ENCODE measurements around the gene IGFL2. TPM values are rescaled to one million over a fixed set of nuclear protein-coding genes. Genes with fewer than 3 reads are reported as not detected.
"Not testable (repeated sequence)": the region's sequence is repeated elsewhere in the genome, so short reads cannot be mapped to it uniquely, and the experiment has no call there.

The IGFL2 gene
- total RNA-seq, 1 donor from 2014 or later = not detected

GRCh38 chr19:46141421-46141820 is 6.6 kb upstream of the IGFL2 start:
- DNase-seq (ENCODE audit: low read depth) = no peak

DNA sequence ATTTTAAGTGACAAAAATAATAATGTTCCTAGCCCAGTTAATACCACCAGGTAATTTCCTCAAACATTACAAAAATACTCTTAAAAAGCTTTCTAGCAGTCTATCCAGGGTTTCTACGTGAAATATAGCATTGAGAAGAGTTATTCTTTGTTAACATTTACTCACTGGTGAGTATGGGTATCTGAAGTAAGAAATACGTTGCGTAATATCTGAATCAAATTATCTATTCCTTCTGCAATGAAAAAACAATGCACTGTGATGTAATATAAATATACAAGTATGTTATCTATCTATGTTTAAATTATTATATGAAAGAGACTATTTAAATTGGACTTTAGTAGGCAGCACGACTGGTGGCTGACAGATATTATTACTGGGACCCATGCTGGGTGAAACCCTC is 5.7 kb upstream of the IGFL2 start:
- no peak for DNase-seq (ENCODE audit: low read depth)

GRCh38 chr19:46144756-46145155 is 3.3 kb upstream of the IGFL2 start:
- no peak for DNase-seq (ENCODE audit: low read depth)

DNA sequence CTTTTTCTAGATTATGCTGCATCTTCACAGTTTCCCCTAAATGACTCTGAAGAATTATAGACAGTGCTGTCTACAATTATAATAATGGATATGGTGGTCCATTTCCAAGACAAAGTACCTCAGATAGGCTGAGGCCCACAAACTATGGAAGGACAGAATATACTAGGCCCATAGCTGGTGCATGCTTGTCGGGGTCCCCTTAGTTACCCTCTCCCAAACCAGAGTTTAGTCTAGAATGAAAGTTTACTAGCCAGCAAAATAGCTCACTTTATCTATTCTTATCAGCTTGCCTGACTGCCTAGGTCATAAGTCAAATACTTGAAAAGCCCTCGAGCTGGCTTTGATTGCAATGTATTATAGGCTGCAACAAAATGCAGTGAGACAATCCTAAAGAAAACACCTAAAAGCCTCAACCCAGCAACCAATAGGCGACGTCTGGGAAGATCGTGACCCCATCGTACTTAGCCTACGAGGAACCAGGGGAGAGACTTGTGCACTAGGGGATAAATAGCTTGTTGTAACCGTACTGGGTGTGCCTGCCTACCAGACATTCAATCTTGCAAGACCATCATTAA is 785 bp upstream of the IGFL2 start:
- DNase-seq (ENCODE audit: low read depth) = no peak

- DNase-seq (ENCODE audit: low read depth) = no peak
Observed at GRCh38 chr19:46150606-46151005, 2.6 kb downstream of the IGFL2 start.

DNA sequence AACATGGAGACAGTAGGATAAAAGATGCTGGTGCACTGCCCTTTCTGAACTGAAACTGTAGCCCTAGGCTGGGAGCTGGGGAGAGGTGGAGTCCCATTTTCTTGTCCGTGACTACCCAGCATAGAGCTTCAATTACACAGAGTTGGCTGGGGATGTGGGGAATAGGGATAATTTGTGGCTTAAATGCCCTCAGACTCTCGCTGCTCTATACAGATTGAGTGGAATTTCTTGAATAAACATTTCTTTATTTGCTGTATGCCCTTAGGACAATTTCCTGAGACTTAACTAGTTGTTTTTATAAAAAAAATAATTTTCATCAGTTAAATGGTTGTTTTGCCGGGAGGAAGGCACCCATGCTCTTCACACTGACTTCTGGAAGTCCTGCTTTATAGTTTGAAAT is 7.2 kb downstream of the IGFL2 start:
- DNase-seq (ENCODE audit: low read depth) = no peak

DNA sequence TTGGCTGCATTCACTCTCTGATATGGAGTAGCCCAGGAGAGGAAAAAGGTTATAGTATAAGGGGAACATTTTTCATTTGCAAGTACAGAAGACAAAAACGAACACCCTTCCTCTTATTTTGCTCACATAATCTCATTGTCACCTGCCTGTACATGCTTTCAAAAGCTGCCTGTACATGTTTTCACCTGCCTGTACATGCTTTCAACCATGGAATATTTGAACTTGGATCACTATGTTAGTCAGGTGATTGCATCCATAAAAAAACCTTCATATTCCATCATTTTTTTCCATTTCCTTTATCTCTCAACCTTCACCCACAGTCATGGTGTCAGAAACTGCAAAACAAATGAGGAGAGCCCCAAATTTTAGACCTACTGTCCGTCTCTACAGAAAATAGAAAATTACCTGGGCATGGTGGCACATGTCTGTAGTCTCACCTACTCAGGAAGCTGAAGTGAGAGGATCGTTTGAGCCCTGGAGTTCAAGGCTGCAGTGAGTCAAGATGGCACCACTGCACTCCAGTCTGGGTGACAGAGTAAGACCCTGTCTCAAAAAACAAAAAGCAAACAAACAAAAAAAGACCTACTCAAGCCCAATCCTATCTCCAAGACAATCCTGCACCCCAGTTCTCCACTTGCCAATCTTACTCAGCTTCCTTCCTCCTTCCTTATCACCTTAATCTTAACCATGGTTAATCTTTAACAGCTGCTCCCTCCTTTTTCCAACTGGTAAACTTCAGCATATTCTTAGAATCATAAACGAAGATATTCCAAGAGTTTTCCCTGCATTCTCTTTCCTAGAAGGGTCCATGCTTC is 11.6 kb downstream of the IGFL2 start:
- DNase-seq (ENCODE audit: low read depth) = no peak

DNA sequence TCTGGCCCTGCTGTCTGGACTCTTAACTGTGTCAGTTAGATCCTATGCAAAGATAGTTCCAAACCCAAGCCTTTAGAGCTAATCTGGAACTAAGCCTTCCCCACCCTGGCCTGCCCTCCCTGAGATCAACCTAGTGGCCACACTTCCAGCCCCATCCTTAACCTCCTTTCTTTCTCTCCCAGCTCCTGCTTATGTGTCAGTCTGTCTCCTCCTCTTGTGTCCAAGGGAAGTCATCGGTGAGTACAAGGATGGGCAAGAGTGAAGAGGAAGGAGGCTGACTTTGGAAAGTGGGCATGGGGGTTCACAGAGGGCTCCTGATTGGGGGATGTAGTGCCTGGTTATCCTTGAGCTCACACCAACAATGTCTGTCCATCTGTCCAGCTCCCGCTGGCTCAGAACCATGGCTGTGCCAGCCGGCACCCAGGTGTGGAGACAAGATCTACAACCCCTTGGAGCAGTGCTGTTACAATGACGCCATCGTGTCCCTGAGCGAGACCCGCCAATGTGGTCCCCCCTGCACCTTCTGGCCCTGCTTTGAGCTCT is 12.3 kb downstream of the IGFL2 start:
- DNase-seq (ENCODE audit: low read depth) = no peak

GRCh38 chr19:46161642-46162257 is 13.7 kb downstream of the IGFL2 start:
- DNase-seq (ENCODE audit: low read depth) = not testable (repeated sequence)

DNA sequence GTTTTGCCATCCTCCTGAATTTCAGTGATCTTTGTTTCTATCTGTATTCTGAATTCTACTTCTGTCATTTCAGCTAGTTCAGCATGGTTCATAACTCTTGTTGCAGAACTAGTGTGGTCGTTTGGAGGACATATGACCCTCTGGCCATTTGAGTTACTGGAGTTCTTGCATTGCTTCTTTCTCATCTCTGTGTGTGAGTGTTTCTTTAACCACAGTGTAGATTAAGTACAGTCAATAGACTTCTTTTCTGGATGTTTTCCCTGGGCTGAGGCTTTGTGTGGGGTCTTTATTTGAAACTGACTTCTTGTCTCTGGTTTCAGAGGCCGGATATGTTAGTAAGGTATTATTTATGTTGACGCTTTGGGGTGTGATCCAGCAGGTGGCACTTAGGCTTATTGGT is 14.7 kb downstream of the IGFL2 start:
- no peak for DNase-seq (ENCODE audit: low read depth)

GRCh38 chr19:46173886-46174480 is 25.9 kb downstream of the IGFL2 start:
- DNase-seq (ENCODE audit: low read depth) = no peak

DNA sequence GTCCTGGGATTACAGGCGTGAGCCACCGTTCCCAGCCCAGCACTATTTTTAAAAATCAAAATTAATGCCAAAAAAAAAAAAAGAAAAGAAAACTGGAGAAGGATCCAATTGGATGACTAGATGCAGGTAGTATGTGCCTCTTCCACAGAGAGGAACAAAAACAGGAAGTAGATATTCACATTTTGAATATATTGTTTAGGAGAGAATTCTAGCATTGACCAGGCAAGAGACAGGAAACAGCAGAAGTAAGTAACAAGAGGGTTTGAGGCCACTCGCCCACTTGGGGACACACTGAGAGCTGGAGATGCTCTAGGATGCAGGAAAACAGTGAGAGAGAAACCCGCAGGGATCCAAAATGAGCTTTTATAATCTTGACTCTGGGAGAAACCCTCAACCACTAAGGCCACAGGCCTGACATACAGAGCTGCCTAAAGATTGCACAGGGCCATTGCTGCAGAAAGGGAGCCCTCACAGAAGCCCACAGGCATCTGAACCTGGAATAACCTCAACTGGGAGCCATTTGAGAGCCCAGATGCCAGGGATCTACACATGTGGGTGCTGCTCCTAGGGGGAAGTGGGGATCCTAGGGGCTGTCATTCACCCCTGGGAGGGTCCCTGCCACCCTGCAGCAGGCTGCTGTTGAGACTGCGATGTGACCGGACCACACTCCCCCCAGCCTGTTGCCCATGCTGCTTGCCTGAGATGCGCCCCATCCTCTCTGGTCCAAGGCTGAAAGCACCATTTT is 28.2 kb downstream of the IGFL2 start:
- no peak for DNase-seq (ENCODE audit: low read depth)

- DNase-seq (ENCODE audit: low read depth) = no peak
Observed at GRCh38 chr19:46179076-46179759, 31.2 kb downstream of the IGFL2 start.

- DNase-seq (ENCODE audit: low read depth) = no peak
Observed at GRCh38 chr19:46180701-46181387, 32.8 kb downstream of the IGFL2 start.

GRCh38 chr19:46181388-46181779 is 33.3 kb downstream of the IGFL2 start:
- no peak for DNase-seq (ENCODE audit: low read depth)

DNA sequence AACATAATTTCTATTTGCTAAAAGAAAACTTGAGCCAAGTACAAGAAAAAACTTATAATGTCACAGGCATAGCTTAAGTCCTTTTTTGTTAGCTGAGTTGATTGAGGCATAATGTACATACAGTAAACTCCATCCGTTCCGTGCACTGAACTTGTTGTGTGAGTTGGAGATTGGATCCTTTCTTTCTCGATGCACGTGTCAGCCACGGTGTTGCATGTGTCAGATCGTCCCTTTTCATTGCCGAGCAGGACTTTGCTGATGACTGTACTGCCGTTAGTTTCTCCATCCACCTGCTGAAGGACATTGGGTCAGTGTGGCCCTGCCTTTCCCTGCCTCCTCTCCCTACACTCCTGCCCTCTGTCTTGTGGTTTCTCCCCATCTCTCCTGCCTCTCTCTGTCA is 34.4 kb downstream of the IGFL2 start:
- no peak for DNase-seq (ENCODE audit: low read depth)

GRCh38 chr19:46184775-46185710 is 37.0 kb downstream of the IGFL2 start:
- DNase-seq (ENCODE audit: low read depth) = not testable (repeated sequence)

GRCh38 chr19:46186101-46186716 is 38.2 kb downstream of the IGFL2 start:
- no peak for DNase-seq (ENCODE audit: low read depth)

Data from myocyte (in vitro differentiated cells).